ENCODE results near the gene SSBP3.

The SSBP3 gene

GRCh38 chr1:54305906-54306514, 100.2 kb downstream of the SSBP3 start:
- DNase-seq (ENCODE audit: low spot score): no peak

- no peak for DNase-seq (ENCODE audit: low spot score)
Observed at GRCh38 chr1:54304518-54304917, 101.7 kb downstream of the SSBP3 start.

- DNase-seq (ENCODE audit: low spot score): peak; percentile 60
Observed at GRCh38 chr1:54302951-54303843, 103.0 kb downstream of the SSBP3 start.

- no peak for DNase-seq (ENCODE audit: low spot score)
Observed at GRCh38 chr1:54302549-54302948, 103.6 kb downstream of the SSBP3 start.

- no peak for DNase-seq (ENCODE audit: low spot score)
Observed at GRCh38 chr1:54301497-54301896, 104.7 kb downstream of the SSBP3 start.

GRCh38 chr1:54300401-54300800, 105.8 kb downstream of the SSBP3 start:
- peak; percentile 72 for DNase-seq (ENCODE audit: low spot score)

GRCh38 chr1:54299037-54299436, 107.2 kb downstream of the SSBP3 start:
- no peak for DNase-seq (ENCODE audit: low spot score)

GRCh38 chr1:54298284-54299033, 107.7 kb downstream of the SSBP3 start:
- peak; percentile 53 for DNase-seq (ENCODE audit: low spot score)

GRCh38 chr1:54297596-54298283, 108.5 kb downstream of the SSBP3 start:
- peak; percentile 70 for DNase-seq (ENCODE audit: low spot score)

GRCh38 chr1:54296666-54297065, 109.5 kb downstream of the SSBP3 start:
- peak; percentile 76 for DNase-seq (ENCODE audit: low spot score)

GRCh38 chr1:54294887-54295286, 111.3 kb downstream of the SSBP3 start:
- no peak for DNase-seq (ENCODE audit: low spot score)

- DNase-seq (ENCODE audit: low spot score): no peak
Observed at GRCh38 chr1:54292002-54292911, 113.9 kb downstream of the SSBP3 start.

- peak; percentile 59 for DNase-seq (ENCODE audit: low spot score)
Observed at GRCh38 chr1:54291276-54292001, 114.8 kb downstream of the SSBP3 start.

- no peak for DNase-seq (ENCODE audit: low spot score)
Observed at GRCh38 chr1:54290506-54291184, 115.5 kb downstream of the SSBP3 start.

GRCh38 chr1:54289712-54290233, 116.4 kb downstream of the SSBP3 start:
- no peak for DNase-seq (ENCODE audit: low spot score)

GRCh38 chr1:54287801-54288211, 118.4 kb downstream of the SSBP3 start:
- no peak for DNase-seq (ENCODE audit: low spot score)

GRCh38 chr1:54287176-54287650, 119.0 kb downstream of the SSBP3 start:
- DNase-seq (ENCODE audit: low spot score): peak; percentile 72

GRCh38 chr1:54285815-54286345, 120.3 kb downstream of the SSBP3 start:
- no peak for DNase-seq (ENCODE audit: low spot score)
